ENCODE measurements around the gene COL6A3. TPM values are rescaled to one million over a fixed set of nuclear protein-coding genes. Genes with fewer than 3 reads are reported as not detected.
"Not testable (repeated sequence)": the region's sequence is repeated elsewhere in the genome, so short reads cannot be mapped to it uniquely, and the experiment has no call there.

COL6A3 gene
- total RNA-seq, 1 experiment from 2014 or later: 0.17 TPM

GRCh38 chr2:237358721-237359517 lies 55.0 kb downstream of the COL6A3 start:
- in situ Hi-C loops (cut with HindIII; ENCODE audit: low sequenced_read_pairs): no loop called here
- DNase-seq (ENCODE audit: low spot score): no peak

GRCh38 chr2:237355701-237356100 lies 58.3 kb downstream of the COL6A3 start:
- DNase-seq (ENCODE audit: low spot score): no peak
- in situ Hi-C loops (cut with HindIII; ENCODE audit: low sequenced_read_pairs): no loop called here

GRCh38 chr2:237354892-237355291 lies 59.1 kb downstream of the COL6A3 start:
- in situ Hi-C loops (cut with HindIII; ENCODE audit: low sequenced_read_pairs): no loop called here

GRCh38 chr2:237354172-237354571 lies 59.8 kb downstream of the COL6A3 start:
- in situ Hi-C loops (cut with HindIII; ENCODE audit: low sequenced_read_pairs); DNase-seq (ENCODE audit: low spot score): not testable (repeated sequence)

More at GRCh38 chr2:237354892-237355291, 59.1 kb downstream of the COL6A3 start:
- DNase-seq (ENCODE audit: low spot score): no peak

- DNase-seq (ENCODE audit: low spot score): no peak
- in situ Hi-C loops (cut with HindIII; ENCODE audit: low sequenced_read_pairs): no loop called here
These were observed 60.7 kb downstream of the COL6A3 start for GRCh38 chr2:237353215-237353614.

GRCh38 chr2:237352279-237352845 lies 61.6 kb downstream of the COL6A3 start:
- in situ Hi-C loops (cut with HindIII; ENCODE audit: low sequenced_read_pairs): no loop called here
- DNase-seq (ENCODE audit: low spot score): no peak

- DNase-seq (ENCODE audit: low spot score): no peak
- in situ Hi-C loops (cut with HindIII; ENCODE audit: low sequenced_read_pairs): no loop called here
These were observed 62.2 kb downstream of the COL6A3 start for GRCh38 chr2:237351796-237352195.

- DNase-seq (ENCODE audit: low spot score): no peak
- in situ Hi-C loops (cut with HindIII; ENCODE audit: low sequenced_read_pairs): no loop called here
These were observed 62.9 kb downstream of the COL6A3 start for GRCh38 chr2:237351046-237351445.

- no peak for DNase-seq (ENCODE audit: low spot score)
These were observed 63.4 kb downstream of the COL6A3 start for GRCh38 chr2:237350597-237350996.

GRCh38 chr2:237350070-237350469 lies 63.9 kb downstream of the COL6A3 start:
- no peak for DNase-seq (ENCODE audit: low spot score)
- in situ Hi-C loops (cut with HindIII; ENCODE audit: low sequenced_read_pairs): no loop called here

More at GRCh38 chr2:237350597-237350996, 63.4 kb downstream of the COL6A3 start:
- in situ Hi-C loops (cut with HindIII; ENCODE audit: low sequenced_read_pairs): no loop called here

GRCh38 chr2:237348281-237348865 lies 65.6 kb downstream of the COL6A3 start:
- DNase-seq (ENCODE audit: low spot score): no peak
- in situ Hi-C loops (cut with HindIII; ENCODE audit: low sequenced_read_pairs): no loop called here

- no peak for DNase-seq (ENCODE audit: low spot score)
These were observed 67.9 kb downstream of the COL6A3 start for GRCh38 chr2:237345891-237346640.

GRCh38 chr2:237345411-237345810 lies 68.6 kb downstream of the COL6A3 start:
- in situ Hi-C loops (cut with HindIII; ENCODE audit: low sequenced_read_pairs): no loop called here
- DNase-seq (ENCODE audit: low spot score): no peak

More at GRCh38 chr2:237345891-237346640, 67.9 kb downstream of the COL6A3 start:
- in situ Hi-C loops (cut with HindIII; ENCODE audit: low sequenced_read_pairs): no loop called here

GRCh38 chr2:237344942-237345341 lies 69.0 kb downstream of the COL6A3 start:
- in situ Hi-C loops (cut with HindIII; ENCODE audit: low sequenced_read_pairs): no loop called here
- DNase-seq (ENCODE audit: low spot score): no peak

- in situ Hi-C loops (cut with HindIII; ENCODE audit: low sequenced_read_pairs): no loop called here
These were observed 70.0 kb downstream of the COL6A3 start for GRCh38 chr2:237343993-237344392.

GRCh38 chr2:237341872-237342271 lies 72.1 kb downstream of the COL6A3 start:
- in situ Hi-C loops (cut with HindIII; ENCODE audit: low sequenced_read_pairs): no loop called here
- DNase-seq (ENCODE audit: low spot score): no peak

More at GRCh38 chr2:237343993-237344392, 70.0 kb downstream of the COL6A3 start:
- no peak for DNase-seq (ENCODE audit: low spot score)

- in situ Hi-C loops (cut with HindIII; ENCODE audit: low sequenced_read_pairs): no loop called here
These were observed 76.4 kb downstream of the COL6A3 start for GRCh38 chr2:237337586-237337985.

GRCh38 chr2:237336131-237336530 lies 77.8 kb downstream of the COL6A3 start:
- no peak for DNase-seq (ENCODE audit: low spot score)
- in situ Hi-C loops (cut with HindIII; ENCODE audit: low sequenced_read_pairs): no loop called here

More at GRCh38 chr2:237337586-237337985, 76.4 kb downstream of the COL6A3 start:
- no peak for DNase-seq (ENCODE audit: low spot score)

GRCh38 chr2:237333748-237334147 lies 80.2 kb downstream of the COL6A3 start:
- in situ Hi-C loops (cut with HindIII; ENCODE audit: low sequenced_read_pairs): no loop called here
- no peak for DNase-seq (ENCODE audit: low spot score)

GRCh38 chr2:237330541-237330940 lies 83.4 kb downstream of the COL6A3 start:
- in situ Hi-C loops (cut with HindIII; ENCODE audit: low sequenced_read_pairs): no loop called here
- DNase-seq (ENCODE audit: low spot score): no peak

Measured in G401 (cell line).